Trophoblast cell (in vitro differentiated cells and primary cell): ENCODE data around the gene ABCA13.

Experiments used
- DNase-seq, 2 donors: peaks; one replicate each; pipeline ENCODE4 v3.0.0-alpha.2; 2016
- H2AFZ ChIP-seq: 2 replicates; pipeline ENCODE4 v1.6.1; 2013; ENCODE audit warnings: low read length, moderate library complexity, mild to moderate bottlenecking; ENCODE audit not compliant: insufficient read depth, poor library complexity
- H2AK5ac ChIP-seq: 2 replicates; pipeline ENCODE4 v1.6.1; 2013; ENCODE audit warnings: mild to moderate bottlenecking, low read length
- H2BK120ac ChIP-seq: 2 replicates; pipeline ENCODE4 v1.6.1; 2013; ENCODE audit warnings: low read length, mild to moderate bottlenecking, moderate library complexity; ENCODE audit not compliant: insufficient read depth, poor library complexity
- H2BK12ac ChIP-seq: 2 replicates; pipeline ENCODE4 v1.6.1; 2013; ENCODE audit warnings: mild to moderate bottlenecking, low read length, moderate library complexity
- H2BK5ac ChIP-seq: 2 replicates; pipeline ENCODE4 v1.6.1; 2013; ENCODE audit warnings: low read length, low read depth, moderate library complexity, mild to moderate bottlenecking; ENCODE audit not compliant: poor library complexity
- H3K14ac ChIP-seq: 2 replicates; pipeline ENCODE4 v1.6.1; 2013; ENCODE audit warnings: mild to moderate bottlenecking, low read length
- H3K18ac ChIP-seq: 2 replicates; pipeline ENCODE4 v1.6.1; 2013; ENCODE audit warnings: mild to moderate bottlenecking, low read length
- H3K23ac ChIP-seq: 2 replicates; pipeline ENCODE4 v1.6.1; 2013; ENCODE audit warnings: low read length
- H3K27ac ChIP-seq: 2 replicates; pipeline ENCODE4 v1.5.1; 2013; ENCODE audit warnings: low read depth, mild to moderate bottlenecking, inconsistent platforms, low read length, moderate library complexity
- H3K27me3 ChIP-seq: 2 replicates; pipeline ENCODE4 v1.6.1; 2013; ENCODE audit warnings: inconsistent platforms, mild to moderate bottlenecking, low read length, moderate library complexity; ENCODE audit not compliant: insufficient read depth
- H3K36me3 ChIP-seq, 2 experiments: 1 replicate in 1 of 2; 2 replicates in 1 of 2; pipeline ENCODE4 v1.6.1; 2013; ENCODE audit warnings: low read length in 2 of 2, mild to moderate bottlenecking in 2 of 2, moderate library complexity in 1 of 2; ENCODE audit not compliant: insufficient read depth in 2 of 2, control insufficient read depth in 1 of 2
- H3K4ac ChIP-seq: 2 replicates; pipeline ENCODE4 v1.6.1; 2013; ENCODE audit warnings: low read depth, mild to moderate bottlenecking, low read length, moderate library complexity
- H3K4me1 ChIP-seq, 2 experiments: 1 replicate in 1 of 2; 2 replicates in 1 of 2; pipeline ENCODE4 v1.6.1; 2013; ENCODE audit warnings: low read length in 2 of 2, mild to moderate bottlenecking in 2 of 2, moderate library complexity in 1 of 2; ENCODE audit not compliant: insufficient read depth in 2 of 2, control insufficient read depth in 1 of 2
- H3K4me2 ChIP-seq: 2 replicates; pipeline ENCODE4 v1.6.1; 2013; ENCODE audit warnings: inconsistent platforms, mild to moderate bottlenecking, low read length, moderate library complexity
- H3K4me3 ChIP-seq: 2 replicates; pipeline ENCODE4 v1.5.1; 2013; ENCODE audit warnings: mild to moderate bottlenecking, low read depth, low read length, inconsistent platforms
- H3K79me1 ChIP-seq: one replicate; pipeline ENCODE4 v1.6.1; 2013; ENCODE audit warnings: low read length
- H3K79me2 ChIP-seq: 2 replicates; pipeline ENCODE4 v1.6.1; 2013; ENCODE audit warnings: low read length, mild to moderate bottlenecking; ENCODE audit not compliant: control insufficient read depth, insufficient read depth, poor library complexity
- H3K9ac ChIP-seq: 2 replicates; pipeline ENCODE4 v1.6.1; 2013; ENCODE audit warnings: mild to moderate bottlenecking, low read length
- H3K9me3 ChIP-seq: 2 replicates; pipeline ENCODE4 v1.6.1; 2013; ENCODE audit warnings: low read depth, mild to moderate bottlenecking, control low read depth, inconsistent platforms, low read length; ENCODE audit not compliant: insufficient read depth
- H4K12ac ChIP-seq: 2 replicates; pipeline ENCODE4 v1.6.1; 2013; ENCODE audit warnings: low read depth, mild to moderate bottlenecking, low read length, moderate library complexity
- H4K8ac ChIP-seq: 2 replicates; pipeline ENCODE4 v1.6.1; 2013; ENCODE audit warnings: low read depth, mild to moderate bottlenecking, low read length, moderate library complexity
- H4K91ac ChIP-seq: one replicate; pipeline ENCODE4 v1.6.1; 2013; ENCODE audit warnings: low read depth, mild to moderate bottlenecking, low read length, moderate library complexity
- WGBS: extraction: QIAGEN DNeasy Blood & Tissue Kit; methylation state at CpG from one replicate; pipeline ENCODE4 v1.1.7; 2013; ENCODE audit warnings: missing lambda C conversion rate; ENCODE audit not compliant: insufficient read length, insufficient coverage; ENCODE audit errors: extremely low coverage; 5-methylcytosine and 5-hydroxymethylcytosine counted together

Gene ABCA13

DNA sequence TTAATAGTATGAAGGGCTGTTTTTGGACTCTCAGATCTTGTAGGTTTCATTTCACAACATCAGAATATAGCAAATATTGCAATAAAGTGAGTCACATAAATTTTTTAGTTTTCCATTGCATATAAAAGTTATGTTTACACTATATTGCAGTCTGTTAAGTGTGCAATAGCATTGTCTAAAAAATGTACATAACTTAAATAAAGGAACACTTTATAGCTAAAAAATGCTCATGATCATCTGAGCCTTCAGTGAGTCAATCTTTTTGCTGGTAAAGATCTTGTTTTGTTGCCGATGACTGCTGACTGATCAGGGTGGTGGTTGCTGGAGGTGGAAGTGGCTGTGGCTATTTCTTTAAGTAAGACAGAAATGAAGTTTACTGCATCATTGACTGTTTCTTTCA lies 42.0 kb downstream of the ABCA13 start:
- H3K18ac ChIP-seq, result no peak overlapping the region
- H3K36me3 ChIP-seq, result no peaks in the 10 kb centered on the region
- H3K27ac ChIP-seq, result no peak overlapping the region
- H3K4me1 ChIP-seq, result no peaks in the 10 kb centered on the region
- H3K79me1 ChIP-seq, result no peaks in the 10 kb centered on the region
- no peak overlapping the region for H2AFZ ChIP-seq
- H4K8ac ChIP-seq, result no peak overlapping the region
- H2BK5ac ChIP-seq, result no peak overlapping the region
- no peak overlapping the region for H4K91ac ChIP-seq
- no peak overlapping the region for H3K14ac ChIP-seq
- DNase-seq, result no peak
- no peak overlapping the region for H3K23ac ChIP-seq
- H2AK5ac ChIP-seq, result no peak overlapping the region
- H3K9ac ChIP-seq, result no peak overlapping the region
- no peaks in the 10 kb centered on the region for H3K79me2 ChIP-seq
- H3K4me3 ChIP-seq, result no peak overlapping the region
- H2BK12ac ChIP-seq, result no peak overlapping the region
- no peak overlapping the region for H2BK120ac ChIP-seq
- no peak overlapping the region for H3K4me2 ChIP-seq
- WGBS, result no CpG with 5 or more reads among the region's 1 CpG
- H3K4ac ChIP-seq, result no peak overlapping the region
- H3K9me3 ChIP-seq, result peaks cover 2% of the 10 kb centered on the region
- H3K27me3 ChIP-seq, result no peaks in the 10 kb centered on the region
- no peak overlapping the region for H4K12ac ChIP-seq

DNA sequence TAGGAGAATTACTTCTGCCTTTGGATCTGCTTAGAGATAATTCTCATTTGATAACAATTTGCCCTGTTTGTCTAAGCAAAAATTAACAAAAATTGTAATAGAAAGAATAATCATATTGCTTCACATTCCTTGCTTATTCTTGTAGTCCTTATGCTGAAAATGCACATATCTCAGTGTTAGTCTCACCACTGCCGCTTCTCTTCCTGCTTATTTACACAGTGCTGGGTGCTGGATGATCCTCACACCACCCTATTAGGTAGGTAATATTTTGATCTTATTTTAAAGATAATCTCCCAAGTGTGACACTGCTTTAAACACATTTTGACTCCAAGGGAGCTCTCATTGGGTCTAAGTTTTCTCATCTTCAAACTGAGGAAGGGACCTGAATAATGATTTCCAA lies 46.0 kb downstream of the ABCA13 start:
- H3K4me3 ChIP-seq, result no peak overlapping the region
- WGBS, result no CpG with 5 or more reads among the region's 1 CpG

GRCh38 chr7:48217753-48218152 lies 46.5 kb downstream of the ABCA13 start:
- no peak overlapping the region for H3K4me3 ChIP-seq
- no peaks in the 10 kb centered on the region for H3K79me1 ChIP-seq
- H2BK5ac ChIP-seq, result no peak overlapping the region
- no peak for DNase-seq
- no peaks in the 10 kb centered on the region for H3K27me3 ChIP-seq
- H3K4ac ChIP-seq, result no peak overlapping the region
- H3K4me1 ChIP-seq, result no peaks in the 10 kb centered on the region
- no peaks in the 10 kb centered on the region for H3K9me3 ChIP-seq
- no peak overlapping the region for H2AK5ac ChIP-seq
- no peak overlapping the region for H3K27ac ChIP-seq
- no peak overlapping the region for H2BK120ac ChIP-seq
- H2BK12ac ChIP-seq, result no peak overlapping the region
- H2AFZ ChIP-seq, result no peak overlapping the region
- H3K9ac ChIP-seq, result no peak overlapping the region
- no peaks in the 10 kb centered on the region for H3K79me2 ChIP-seq
- no peak overlapping the region for H3K14ac ChIP-seq
- no peak overlapping the region for H3K18ac ChIP-seq
- H4K91ac ChIP-seq, result no peak overlapping the region
- no peaks in the 10 kb centered on the region for H3K36me3 ChIP-seq
- no peak overlapping the region for H3K23ac ChIP-seq
- H3K4me2 ChIP-seq, result no peak overlapping the region
- H4K8ac ChIP-seq, result no peak overlapping the region
- no peak overlapping the region for H4K12ac ChIP-seq

More for the DNA sequence above, 46.0 kb downstream of the ABCA13 start:
- no peak overlapping the region for H3K4me2 ChIP-seq
- H4K91ac ChIP-seq, result no peak overlapping the region
- H3K23ac ChIP-seq, result no peak overlapping the region
- DNase-seq, result no peak
- no peak overlapping the region for H4K12ac ChIP-seq
- H3K4ac ChIP-seq, result no peak overlapping the region
- no peaks in the 10 kb centered on the region for H3K36me3 ChIP-seq
- no peak overlapping the region for H4K8ac ChIP-seq
- no peak overlapping the region for H2BK12ac ChIP-seq
- no peaks in the 10 kb centered on the region for H3K9me3 ChIP-seq
- no peak overlapping the region for H2AFZ ChIP-seq
- no peak overlapping the region for H2AK5ac ChIP-seq
- H2BK5ac ChIP-seq, result no peak overlapping the region
- H3K79me1 ChIP-seq, result no peaks in the 10 kb centered on the region
- no peaks in the 10 kb centered on the region for H3K4me1 ChIP-seq
- no peaks in the 10 kb centered on the region for H3K27me3 ChIP-seq
- no peak overlapping the region for H3K9ac ChIP-seq
- H2BK120ac ChIP-seq, result no peak overlapping the region
- no peak overlapping the region for H3K18ac ChIP-seq
- H3K27ac ChIP-seq, result no peak overlapping the region
- H3K14ac ChIP-seq, result no peak overlapping the region
- no peaks in the 10 kb centered on the region for H3K79me2 ChIP-seq

DNA sequence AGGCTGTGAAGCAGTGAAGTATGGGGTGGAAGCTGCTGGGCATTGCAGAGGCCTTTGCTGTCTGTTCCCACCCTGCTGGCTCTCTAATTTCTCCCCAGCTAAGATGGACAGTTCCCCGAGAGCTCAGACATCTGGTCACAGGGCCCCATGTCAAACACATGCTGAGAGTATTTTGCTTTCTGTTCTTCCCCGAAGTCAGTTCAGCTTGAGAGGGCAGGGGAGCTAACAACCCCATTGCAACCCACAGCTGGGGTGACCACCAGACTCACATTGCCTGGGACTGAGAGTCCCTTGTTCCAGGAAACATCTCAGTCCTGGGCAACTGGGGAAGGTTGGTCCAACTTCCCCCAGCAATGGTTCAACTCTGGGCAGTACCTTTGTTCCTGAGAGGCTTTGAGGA lies 52.8 kb downstream of the ABCA13 start:
- no peak overlapping the region for H2AFZ ChIP-seq
- no peak overlapping the region for H2BK12ac ChIP-seq
- no peak overlapping the region for H3K4ac ChIP-seq
- H4K91ac ChIP-seq, result no peak overlapping the region
- no peak overlapping the region for H2AK5ac ChIP-seq
- no peaks in the 10 kb centered on the region for H3K79me2 ChIP-seq
- WGBS, result no CpG with 5 or more reads among the region's 2 CpGs
- H3K18ac ChIP-seq, result no peak overlapping the region
- no peaks in the 10 kb centered on the region for H3K4me1 ChIP-seq
- no peaks in the 10 kb centered on the region for H3K27me3 ChIP-seq
- no peak overlapping the region for H2BK5ac ChIP-seq
- H3K27ac ChIP-seq, result no peak overlapping the region
- H4K12ac ChIP-seq, result no peak overlapping the region
- H3K4me2 ChIP-seq, result no peak overlapping the region
- DNase-seq, result no peak
- H3K9me3 ChIP-seq, result no peaks in the 10 kb centered on the region
- H3K4me3 ChIP-seq, result no peak overlapping the region
- no peak overlapping the region for H3K23ac ChIP-seq
- no peak overlapping the region for H3K14ac ChIP-seq
- no peak overlapping the region for H3K9ac ChIP-seq
- no peaks in the 10 kb centered on the region for H3K36me3 ChIP-seq
- no peak overlapping the region for H4K8ac ChIP-seq
- no peaks in the 10 kb centered on the region for H3K79me1 ChIP-seq
- H2BK120ac ChIP-seq, result no peak overlapping the region
